PC-3 (cell line): ENCODE results near the gene TP53. TPM values are rescaled to one million over a fixed set of nuclear protein-coding genes. Genes with fewer than 3 reads are reported as not detected.
"Not testable (repeated sequence)": the region's sequence is repeated elsewhere in the genome, so short reads cannot be mapped to it uniquely, and the experiment has no call there.

Experiments
- ATAC-seq: fragments of 200-7000 bp; cut with Tn5 transposase; 2 replicates; pipeline ENCODE4 v1.9.1; 2020; ENCODE audit warnings: mild to moderate bottlenecking, moderate library complexity
- BruUV-seq: library from RNA; stranded (reverse); fragments of 400-500 nt; replicated peaks from 2 replicates; lab custom pipeline; 2021; lab: Mats Ljungman, UMichigan
- CTCF ChIA-PET: fragments of 300-600 bp; sonication (Branson Sonifier 250); formaldehyde crosslinking; loops from one replicate; lab custom pipeline; 2022; ENCODE audit warnings: antibody characterized with exemption; lab: Charles Lee
- POLR2A ChIA-PET: fragments of 300-600 bp; sonication (Branson Sonifier 250); formaldehyde crosslinking; loops from one replicate; lab custom pipeline; 2022; ENCODE audit warnings: antibody characterized with exemption; ENCODE audit not compliant: unreplicated experiment; lab: Charles Lee
- DNase-seq: peaks from one replicate; pipeline ENCODE4 v3.0.0-alpha.2; 2015
- H2AFZ ChIP-seq: fragments of 300-600 bp; sonication (generic); 2 replicates; pipeline ENCODE4 v1.6.0; 2016; ENCODE audit warnings: antibody characterized with exemption, low read length
- H3F3A ChIP-seq: fragments of 300-600 bp; sonication (generic); one replicate; pipeline ENCODE4 v1.6.0; 2017; ENCODE audit warnings: antibody characterized with exemption, low read length, control low read depth, mild to moderate bottlenecking; ENCODE audit not compliant: unreplicated experiment
- H3K27ac ChIP-seq: fragments of 300-600 bp; sonication (generic); 2 replicates; pipeline ENCODE4 v1.5.1; 2016; ENCODE audit warnings: mild to moderate bottlenecking, low read length
- H3K27me3 ChIP-seq: fragments of 300-600 bp; sonication (generic); 2 replicates; pipeline ENCODE4 v1.6.1; 2016; ENCODE audit warnings: low read length, mixed read lengths
- H3K36me3 ChIP-seq: fragments of 300-600 bp; sonication (generic); 2 replicates; pipeline ENCODE4 v1.6.1; 2016; ENCODE audit warnings: low read depth, mixed run types, low read length, mixed read lengths
- H3K4me1 ChIP-seq: fragments of 300-600 bp; sonication (generic); 2 replicates; pipeline ENCODE4 v1.5.1; 2016; ENCODE audit warnings: low read length; ENCODE audit not compliant: insufficient read depth
- H3K4me2 ChIP-seq: fragments of 300-600 bp; sonication (generic); 2 replicates; pipeline ENCODE4 v1.6.0; 2016; ENCODE audit warnings: low read length
- H3K4me3 ChIP-seq: fragments of 300-600 bp; sonication (generic); 2 replicates; pipeline ENCODE4 v1.5.1; 2016; ENCODE audit warnings: mild to moderate bottlenecking, low read length, mixed read lengths
- H3K79me2 ChIP-seq: fragments of 300-600 bp; sonication (generic); 2 replicates; pipeline ENCODE4 v1.6.1; 2017; ENCODE audit warnings: low read length, mixed read lengths
- H3K9ac ChIP-seq: fragments of 300-600 bp; sonication (generic); 2 replicates; pipeline ENCODE4 v1.6.0; 2016; ENCODE audit warnings: mild to moderate bottlenecking, low read length
- H3K9me2 ChIP-seq: fragments of 300-600 bp; sonication (generic); replicated peaks from 2 replicates; pipeline ENCODE4 v1.6.1; 2016; ENCODE audit warnings: mixed run types, low read length, mixed read lengths
- H3K9me3 ChIP-seq: fragments of 300-600 bp; sonication (generic); 2 replicates; pipeline ENCODE4 v1.6.1; 2016; ENCODE audit warnings: low read length, mixed read lengths
- H4K20me1 ChIP-seq: fragments of 300-600 bp; sonication (generic); 2 replicates; pipeline ENCODE4 v1.6.1; 2016; ENCODE audit warnings: low read length, mixed read lengths
- EZH2 ChIP-seq: fragments of 300-600 bp; sonication (generic); IDR thresholded peaks from one replicate; pipeline ENCODE4 v1.6.1; 2017; ENCODE audit warnings: antibody characterized with exemption, mild to moderate bottlenecking, low read length; ENCODE audit not compliant: unreplicated experiment
- EZH2phosphoT487 ChIP-seq: fragments of 300-600 bp; sonication (generic); IDR thresholded peaks from 2 replicates; pipeline ENCODE4 v1.6.1; 2018; ENCODE audit warnings: mild to moderate bottlenecking, antibody characterized with exemption, low read length, borderline replicate concordance
- intact Hi-C: fragments of 100-400 bp; cut with micrococcal nuclease; formaldehyde crosslinking; loops from 2 replicates; pipeline ENCODE4 v1.9.0; 2023
- total RNA-seq: library from RNA; depleted of rRNA; stranded (reverse); fragments of >200 nt; gene quantifications from 2 replicates; pipeline ENCODE4 v1.2.3, GENCODE V29; 2014
- TF ChIP-seq, protein P1 (sequence below): fragments of 300-600 bp; sonication (generic); conservative IDR thresholded peaks from 2 replicates; pipeline ENCODE4 v1.5.1; 2017; ENCODE audit warnings: antibody characterized with exemption, low read depth, mild to moderate bottlenecking, low read length

TP53 gene
- total RNA-seq, 1 experiment from 2014 or later: 3.4 TPM

DNA sequence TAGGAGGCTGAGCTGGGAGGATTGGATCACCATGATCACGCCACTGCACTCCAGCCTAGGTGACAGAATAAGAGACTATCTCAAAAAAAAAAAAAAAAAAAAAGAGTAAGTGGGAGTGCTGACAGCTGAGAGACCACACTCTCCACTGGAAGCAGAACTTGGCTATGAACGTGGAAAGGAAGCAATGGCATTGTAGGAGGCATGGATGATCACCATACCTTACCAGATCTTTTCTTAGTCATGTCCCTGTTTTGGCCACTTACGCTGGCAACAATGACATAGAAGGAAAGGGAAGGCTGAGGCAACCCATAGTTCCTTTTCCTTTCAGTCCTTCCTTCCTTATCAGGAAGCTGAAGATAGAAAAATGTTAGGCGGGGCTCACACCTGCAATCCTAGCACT, 40.3 kb downstream of the TP53 start:
- TF ChIP-seq EZH2: no peak
- TF ChIP-seq, protein P1, sequence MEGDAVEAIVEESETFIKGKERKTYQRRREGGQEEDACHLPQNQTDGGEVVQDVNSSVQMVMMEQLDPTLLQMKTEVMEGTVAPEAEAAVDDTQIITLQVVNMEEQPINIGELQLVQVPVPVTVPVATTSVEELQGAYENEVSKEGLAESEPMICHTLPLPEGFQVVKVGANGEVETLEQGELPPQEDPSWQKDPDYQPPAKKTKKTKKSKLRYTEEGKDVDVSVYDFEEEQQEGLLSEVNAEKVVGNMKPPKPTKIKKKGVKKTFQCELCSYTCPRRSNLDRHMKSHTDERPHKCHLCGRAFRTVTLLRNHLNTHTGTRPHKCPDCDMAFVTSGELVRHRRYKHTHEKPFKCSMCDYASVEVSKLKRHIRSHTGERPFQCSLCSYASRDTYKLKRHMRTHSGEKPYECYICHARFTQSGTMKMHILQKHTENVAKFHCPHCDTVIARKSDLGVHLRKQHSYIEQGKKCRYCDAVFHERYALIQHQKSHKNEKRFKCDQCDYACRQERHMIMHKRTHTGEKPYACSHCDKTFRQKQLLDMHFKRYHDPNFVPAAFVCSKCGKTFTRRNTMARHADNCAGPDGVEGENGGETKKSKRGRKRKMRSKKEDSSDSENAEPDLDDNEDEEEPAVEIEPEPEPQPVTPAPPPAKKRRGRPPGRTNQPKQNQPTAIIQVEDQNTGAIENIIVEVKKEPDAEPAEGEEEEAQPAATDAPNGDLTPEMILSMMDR: no peak

DNA sequence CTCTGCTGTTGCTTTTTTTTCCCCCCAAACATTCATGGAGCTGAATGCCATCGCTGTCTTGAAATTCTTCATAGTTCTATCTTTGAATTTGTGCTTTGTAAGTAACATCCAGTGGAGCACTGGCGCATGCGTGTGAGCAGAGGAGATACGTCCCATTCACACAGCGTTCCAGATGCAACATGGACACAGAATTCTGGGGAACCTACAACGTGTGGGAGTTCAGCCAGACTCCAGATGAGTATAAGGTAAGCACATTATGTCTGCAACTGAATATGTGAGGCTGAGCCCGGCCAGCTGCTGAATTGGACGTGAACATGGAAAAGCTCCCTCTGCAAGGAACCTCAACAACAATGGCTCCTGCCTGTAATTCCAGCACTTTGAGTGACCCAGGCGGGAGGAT, 40.8 kb downstream of the TP53 start:
- intact Hi-C loops: no loop called here
- Histone ChIP-seq H3F3A (no peaks in the 10 kb centered on the region), H3K4me2 (no peak overlapping the region), H3K4me3 (no peak overlapping the region), H4K20me1 (no peaks in the 10 kb centered on the region), H3K79me2 (no peaks in the 10 kb centered on the region), H2AFZ (no peak overlapping the region), H3K9me3 (no peaks in the 10 kb centered on the region), H3K9ac (no peak overlapping the region), H3K27ac (no peak overlapping the region), H3K9me2 (no peaks in the 10 kb centered on the region), H3K4me1 (no peaks in the 10 kb centered on the region; the same call in 1 of the 2 replicates), H3K36me3 (no peaks in the 10 kb centered on the region), H3K27me3 (peaks cover 7% of the 10 kb centered on the region)
- POLR2A ChIA-PET: interaction anchor here (0.6 kb wide), 1 partner anchor 210 kb away, joined by 4 read pairs; no protein-coding TSS in a partner anchor
- ATAC-seq: no peak
- DNase-seq: no peak
- CTCF ChIA-PET: no interaction called here
- TF ChIP-seq, protein P1: no peak
- TF ChIP-seq EZH2 (no peak), EZH2phosphoT487 (no peak)
- no TSS peak for BruUV-seq

More for the DNA sequence above, 40.3 kb downstream of the TP53 start:
- H3K4me1 ChIP-seq: no peaks in the 10 kb centered on the region; the same call in 1 of the 2 replicates
- H3K4me3 ChIP-seq: no peak overlapping the region
- no peak overlapping the region for H3K4me2 ChIP-seq
- no peaks in the 10 kb centered on the region for H3K9me2 ChIP-seq
- no peak overlapping the region for H3K27ac ChIP-seq
- no peak overlapping the region for H3K9ac ChIP-seq
- H4K20me1 ChIP-seq: no peaks in the 10 kb centered on the region
- no peak overlapping the region for H2AFZ ChIP-seq
- peaks cover 12% of the 10 kb centered on the region for H3K27me3 ChIP-seq
- ChIA-PET POLR2A (no interaction called here), CTCF (no interaction called here)
- intact Hi-C loops: no loop called here
- no peaks in the 10 kb centered on the region for H3F3A ChIP-seq
- no peaks in the 10 kb centered on the region for H3K79me2 ChIP-seq
- no peaks in the 10 kb centered on the region for H3K36me3 ChIP-seq
- ATAC-seq (no peak), DNase-seq (no peak)
- no TSS peak for BruUV-seq
- no peaks in the 10 kb centered on the region for H3K9me3 ChIP-seq

DNA sequence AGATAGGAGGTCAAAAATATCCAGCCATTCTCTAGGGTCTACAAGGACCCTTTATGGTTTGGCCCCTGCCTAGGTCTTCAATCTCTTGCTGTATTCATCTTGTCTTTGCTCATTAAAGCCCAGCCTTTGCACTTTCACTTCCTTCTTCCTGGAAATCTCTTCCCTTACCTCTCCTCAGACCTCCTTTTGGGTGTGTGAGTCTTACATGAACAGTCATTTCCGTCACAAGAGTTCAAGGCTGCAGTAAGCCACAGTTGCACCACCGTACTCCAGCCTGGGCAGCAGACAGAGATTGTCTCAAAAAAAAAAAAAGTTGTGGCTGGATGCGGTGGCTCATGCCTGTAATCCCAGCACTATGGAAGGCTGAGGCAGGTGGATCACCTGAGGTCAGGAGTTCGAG, 42.5 kb downstream of the TP53 start:
- Histone ChIP-seq H3K36me3 (no peaks in the 10 kb centered on the region), H3K9me2 (no peaks in the 10 kb centered on the region), H4K20me1 (no peaks in the 10 kb centered on the region), H2AFZ (no peak overlapping the region), H3K79me2 (no peaks in the 10 kb centered on the region), H3F3A (no peaks in the 10 kb centered on the region), H3K9me3 (no peaks in the 10 kb centered on the region), H3K9ac (no peak overlapping the region), H3K4me3 (no peak overlapping the region), H3K27me3 (no peaks in the 10 kb centered on the region), H3K27ac (no peak overlapping the region), H3K4me1 (no peaks in the 10 kb centered on the region), H3K4me2 (no peak overlapping the region)
- BruUV-seq: no TSS peak
- TF ChIP-seq EZH2 (no peak), EZH2phosphoT487 (no peak)
- TF ChIP-seq, protein P1: no peak
- ChIA-PET CTCF (no interaction called here), POLR2A (no interaction called here)
- ATAC-seq (no peak), DNase-seq (no peak)
- intact Hi-C loops: no loop called here

DNA sequence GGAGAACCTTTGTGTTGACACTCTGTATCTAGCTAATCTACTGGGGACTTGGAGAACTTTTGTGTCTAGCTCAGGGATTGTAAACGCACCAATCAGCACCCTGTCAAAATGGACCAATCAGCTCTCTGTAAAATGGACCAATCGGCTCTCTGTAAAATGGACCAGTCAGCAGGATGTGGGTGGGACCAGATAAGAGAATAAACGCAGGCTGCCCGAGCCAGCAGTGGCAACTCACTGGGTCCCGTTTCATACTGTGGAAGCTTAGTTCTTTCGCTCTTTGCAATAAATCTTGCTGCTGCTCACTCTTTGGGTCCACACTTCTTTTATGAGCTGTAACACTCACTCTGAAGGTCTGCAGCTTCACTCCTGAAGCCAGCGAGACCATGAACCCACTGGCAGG, 45.7 kb downstream of the TP53 start:
- H3K9me2 ChIP-seq, POLR2A ChIA-PET, H3K79me2 ChIP-seq, H3K9ac ChIP-seq, BruUV-seq, H3K27me3 ChIP-seq, H3K4me1 ChIP-seq, DNase-seq, H3K4me2 ChIP-seq, H4K20me1 ChIP-seq, H3K36me3 ChIP-seq, intact Hi-C loops, H3K9me3 ChIP-seq, ATAC-seq, H3F3A ChIP-seq, H2AFZ ChIP-seq, CTCF ChIA-PET, H3K4me3 ChIP-seq, H3K27ac ChIP-seq: not testable (repeated sequence)
